D721Med (cell line): ENCODE data around the gene JPH2.
"Not testable (repeated sequence)": the region's sequence is repeated elsewhere in the genome, so short reads cannot be mapped to it uniquely, and the experiment has no call there.

Experiments
- DNase-seq: peaks from one replicate; pipeline ENCODE4 v3.0.0; 2011; ENCODE audit warnings: low spot score; ENCODE audit not compliant: insufficient read length
- FAIRE-seq: peaks from 2 replicates; lab custom pipeline; 2011; peaks lifted over from hg19 to GRCh38; lab: Jason Lieb, UNC
- CTCF ChIP-seq: IDR thresholded peaks from 2 replicates; pipeline ENCODE4 v1.5.1; 2012; ENCODE audit warnings: mild to moderate bottlenecking, control low read depth; ENCODE audit not compliant: insufficient read depth; ENCODE audit errors: missing control alignments

JPH2 gene

DNA sequence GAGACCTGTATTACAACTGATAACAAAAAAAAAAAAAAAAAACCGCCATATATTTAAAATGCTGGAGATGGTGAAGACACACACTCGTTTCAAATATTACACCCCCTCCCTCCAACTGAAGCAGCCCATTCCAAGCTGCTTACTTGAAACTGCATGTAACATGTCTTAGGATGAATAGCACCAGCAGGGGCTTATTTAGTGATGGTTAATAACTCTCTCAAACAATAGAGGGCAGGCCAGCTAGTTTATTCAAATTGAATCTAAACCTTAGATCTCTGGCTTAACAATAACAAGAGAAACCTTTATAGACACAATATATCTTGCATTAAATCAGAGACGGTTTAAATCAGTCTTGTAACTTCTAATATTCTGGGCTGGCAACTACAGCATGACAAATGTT is 9.3 kb upstream of the JPH2 start:
- no peak for FAIRE-seq
- no peak for DNase-seq
- TF ChIP-seq CTCF: peak; percentile 2

DNA sequence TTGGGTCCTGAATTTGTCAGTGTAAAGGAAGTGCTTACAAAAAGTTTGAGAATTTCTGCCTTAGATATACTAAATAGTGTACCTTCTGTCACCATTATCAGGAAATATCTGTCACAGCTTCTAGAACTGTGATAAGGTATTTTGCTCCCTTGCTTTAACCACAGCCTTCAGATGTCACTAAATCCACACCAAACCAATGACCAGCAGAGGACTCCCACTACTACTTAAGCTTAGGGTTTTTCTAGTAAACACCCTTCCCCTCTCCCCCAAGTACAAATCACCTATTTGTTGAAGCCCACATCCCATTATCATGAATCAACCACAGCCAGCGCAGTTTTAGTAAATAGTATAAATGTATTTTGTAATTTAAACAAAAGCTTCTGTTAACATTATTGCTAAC is 8.6 kb upstream of the JPH2 start:
- TF ChIP-seq CTCF: no peak
- FAIRE-seq (no peak), DNase-seq (no peak)

DNA sequence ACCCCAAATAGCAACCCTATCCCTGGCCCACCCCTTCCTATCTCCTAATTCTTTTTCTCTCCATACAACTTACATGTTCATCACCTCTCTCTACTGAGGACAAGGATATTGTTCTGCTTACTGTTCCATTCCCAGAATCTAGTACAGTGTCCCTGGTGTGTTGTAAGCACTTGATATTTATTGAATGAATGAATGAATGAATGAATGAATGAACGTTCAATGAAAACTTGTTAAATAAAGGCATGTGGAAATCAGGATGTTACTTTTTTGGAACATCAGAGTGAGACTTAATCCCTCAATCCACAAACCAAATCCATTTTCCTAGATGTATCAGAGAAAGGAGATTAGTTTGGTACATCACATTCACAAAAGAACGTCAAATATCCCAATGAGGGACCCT is 6.8 kb upstream of the JPH2 start:
- TF ChIP-seq CTCF: no peak
- FAIRE-seq (no peak), DNase-seq (no peak)

GRCh38 chr20:44191640-44192039 is 4.7 kb upstream of the JPH2 start:
- not testable (repeated sequence) for FAIRE-seq

DNA sequence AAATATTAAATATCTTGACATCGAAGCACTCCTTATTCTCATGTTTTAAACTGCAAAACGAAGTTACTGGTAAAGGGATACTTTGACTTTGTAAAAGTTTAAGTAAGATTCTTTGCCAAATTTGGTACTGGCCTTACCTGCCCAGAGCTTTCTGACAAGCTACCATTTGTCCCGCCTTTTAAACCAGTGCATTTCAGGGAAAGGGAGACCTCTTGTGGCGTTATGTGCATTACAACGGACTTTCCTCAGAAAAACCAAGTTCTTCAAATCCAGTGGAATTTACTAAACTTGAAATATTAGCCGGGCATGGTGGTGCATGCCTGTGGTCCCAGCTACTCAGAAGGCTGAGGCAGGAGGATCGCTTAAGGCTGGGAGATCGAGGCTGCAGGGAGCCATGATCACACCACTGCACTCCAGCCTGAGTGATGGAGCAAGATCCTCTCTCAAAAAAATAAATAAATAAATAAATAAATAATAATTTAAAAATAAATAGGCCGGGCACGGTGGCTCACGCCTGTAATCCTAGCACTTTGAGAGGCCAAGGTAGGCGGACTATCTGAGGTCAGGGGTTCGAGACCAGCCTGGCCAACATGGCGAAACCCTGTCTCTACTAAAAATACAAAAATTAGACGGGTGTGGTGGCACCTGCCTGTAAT is 3.3 kb upstream of the JPH2 start:
- not testable (repeated sequence) for DNase-seq, FAIRE-seq
- TF ChIP-seq CTCF: peak; percentile 76

More at GRCh38 chr20:44191640-44192039, 4.7 kb upstream of the JPH2 start:
- DNase-seq: not testable (repeated sequence)

DNA sequence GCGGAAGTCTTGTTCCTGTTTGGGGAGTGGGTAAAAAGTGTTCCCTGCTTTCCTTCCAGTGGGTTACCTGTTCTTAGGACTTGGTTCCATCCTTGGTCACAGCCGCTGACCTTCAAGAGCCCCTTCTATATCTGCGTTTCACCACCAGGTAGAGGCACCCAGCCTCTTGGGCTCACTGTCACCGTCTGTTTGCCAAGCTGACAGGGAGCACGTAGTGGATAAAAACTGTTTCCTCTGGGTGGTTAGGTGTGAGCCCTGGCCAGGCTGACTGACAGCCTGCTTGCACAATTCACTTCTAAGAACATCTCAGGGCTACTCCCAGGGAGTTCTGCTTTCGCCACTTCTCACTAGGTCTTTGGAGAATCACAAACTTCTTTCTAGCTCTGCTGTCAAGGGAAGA is 1.8 kb upstream of the JPH2 start:
- no peak for TF ChIP-seq CTCF
- DNase-seq (no peak), FAIRE-seq (no peak)

DNA sequence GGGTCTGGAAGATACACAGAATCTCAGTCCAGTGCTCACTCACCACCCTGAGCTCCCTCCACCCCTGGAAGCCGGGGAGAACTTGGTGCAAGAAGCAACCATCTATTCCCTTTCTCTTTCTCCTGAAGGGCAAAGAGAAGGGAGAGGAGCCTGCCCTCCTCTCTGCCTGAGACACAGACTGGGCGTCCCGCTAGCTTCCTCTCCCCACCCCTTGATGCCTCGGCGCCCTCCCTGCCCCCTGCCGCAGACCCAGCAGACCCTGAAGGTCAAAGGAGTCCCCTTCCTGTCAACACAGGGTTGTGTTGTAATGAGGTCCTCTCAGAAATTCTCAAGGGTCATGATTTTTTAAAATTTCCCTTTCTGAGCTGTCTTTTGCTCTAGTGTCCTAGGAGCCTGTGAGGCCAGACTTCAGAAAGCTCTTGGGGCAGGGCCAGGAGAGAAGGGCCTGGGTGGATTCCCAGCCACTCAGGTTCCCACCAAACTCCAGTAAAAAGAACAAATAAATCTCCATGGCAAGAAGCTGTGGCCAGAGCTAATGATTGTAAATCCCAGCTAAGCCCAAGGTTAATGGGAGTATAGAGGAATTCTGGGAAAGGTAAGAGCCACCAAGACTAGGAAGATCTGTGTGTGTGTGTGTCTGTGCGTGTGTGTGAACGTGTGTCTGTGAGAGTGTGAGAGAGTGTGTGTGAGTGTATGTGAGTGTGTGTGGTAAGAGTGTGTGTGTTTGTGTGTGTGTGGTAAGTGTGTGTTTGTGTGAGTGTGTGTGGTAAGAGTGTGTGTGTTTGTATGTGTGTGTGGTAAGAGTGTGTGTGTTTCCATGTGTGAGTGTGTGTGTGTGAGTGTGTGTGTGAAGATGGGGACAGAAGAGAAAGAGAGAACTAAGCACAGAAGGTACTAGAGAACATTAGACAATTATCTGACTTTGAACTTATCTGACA is 1.1 kb upstream of the JPH2 start:
- FAIRE-seq: no peak
- no peak for DNase-seq
- no peak for TF ChIP-seq CTCF
